ENCODE results near the gene KCTD18.

The KCTD18 gene

GRCh38 chr2:200466425-200467418, 43.1 kb downstream of the KCTD18 start:
- DNase-seq (ENCODE audit: low read depth) = no peak
- no peak overlapping the region for H3K4me3 ChIP-seq (ENCODE audit: low read depth, low read length)

GRCh38 chr2:200463452-200463851, 46.4 kb downstream of the KCTD18 start:
- TF ChIP-seq POLR2A (IDR thresholded peaks at IDR 0.05; ENCODE audit: extremely low read depth, insufficient read length) (no peak), MYC (IDR thresholded peaks at IDR 0.05; ENCODE audit: low read depth, low read length) (no peak), CTCF (IDR thresholded peaks at IDR 0.05; ENCODE audit: low read depth, low read length) (no peak), MAX (IDR thresholded peaks at IDR 0.05; ENCODE audit: low read depth, low read length) (no peak)
- no peak for DNase-seq (ENCODE audit: low read depth)

More at GRCh38 chr2:200466425-200467418, 43.1 kb downstream of the KCTD18 start:
- no peak for TF ChIP-seq POLR2A (IDR thresholded peaks at IDR 0.05; ENCODE audit: extremely low read depth, insufficient read length)
- no peak for TF ChIP-seq MAX (IDR thresholded peaks at IDR 0.05; ENCODE audit: low read depth, low read length)
- no peak for TF ChIP-seq MYC (IDR thresholded peaks at IDR 0.05; ENCODE audit: low read depth, low read length)
- no peak for TF ChIP-seq CTCF (IDR thresholded peaks at IDR 0.05; ENCODE audit: low read depth, low read length)

GRCh38 chr2:200461846-200462710, 47.8 kb downstream of the KCTD18 start:
- H3K4me3 ChIP-seq (ENCODE audit: low read depth, low read length) = no peak overlapping the region
- TF ChIP-seq MYC (IDR thresholded peaks at IDR 0.05; ENCODE audit: low read depth, low read length) (no peak), CTCF (IDR thresholded peaks at IDR 0.05; ENCODE audit: low read depth, low read length) (no peak), POLR2A (IDR thresholded peaks at IDR 0.05; ENCODE audit: extremely low read depth, insufficient read length) (no peak), MAX (IDR thresholded peaks at IDR 0.05; ENCODE audit: low read depth, low read length) (no peak)
- DNase-seq (ENCODE audit: low read depth) = no peak

More at GRCh38 chr2:200463452-200463851, 46.4 kb downstream of the KCTD18 start:
- no peak overlapping the region for H3K4me3 ChIP-seq (ENCODE audit: low read depth, low read length)

- DNase-seq (ENCODE audit: low read depth) = no peak
Observed at GRCh38 chr2:200459101-200459500, 50.8 kb downstream of the KCTD18 start.

More at GRCh38 chr2:200459101-200459500, 50.8 kb downstream of the KCTD18 start:
- TF ChIP-seq CTCF (IDR thresholded peaks at IDR 0.05; ENCODE audit: low read depth, low read length) = no peak
- TF ChIP-seq MYC (IDR thresholded peaks at IDR 0.05; ENCODE audit: low read depth, low read length) = no peak
- no peak for TF ChIP-seq POLR2A (IDR thresholded peaks at IDR 0.05; ENCODE audit: extremely low read depth, insufficient read length)
- no peak for TF ChIP-seq MAX (IDR thresholded peaks at IDR 0.05; ENCODE audit: low read depth, low read length)
- no peak overlapping the region for H3K4me3 ChIP-seq (ENCODE audit: low read depth, low read length)

Data from NB4 (cell line).